B cell (primary cell): ENCODE results near the gene SLC25A21. TPM values are rescaled to one million over a fixed set of nuclear protein-coding genes. Genes with fewer than 3 reads are reported as not detected.

Experiments used
- ATAC-seq: fragments of 200-7000 bp; cut with Tn5 transposase; one replicate; pipeline ENCODE4 v1.10.0; 2021; ENCODE audit warnings: low read depth, mild to moderate bottlenecking, moderate number of reproducible peaks, moderate library complexity
- CTCF ChIA-PET: fragments of 350-600 bp; sonication (Branson Sonifier 250); formaldehyde crosslinking; loops from one replicate; lab custom pipeline; 2021; ENCODE audit warnings: antibody characterized with exemption, inconsistent platforms; lab: Charles Lee
- POLR2A ChIA-PET: fragments of 350-600 bp; sonication (Branson Sonifier 250); formaldehyde crosslinking; loops from one replicate; lab custom pipeline; 2021; ENCODE audit warnings: antibody characterized with exemption; lab: Charles Lee
- DNase-seq: peaks from one replicate; pipeline ENCODE4 v3.0.0; 2013
- H2AFZ ChIP-seq: 2 replicates; pipeline ENCODE4 v1.6.1; 2012; ENCODE audit warnings: mild to moderate bottlenecking, low read depth, low read length; ENCODE audit not compliant: insufficient read depth, poor library complexity, severe bottlenecking
- H3K27ac ChIP-seq, 2 donors: 1 replicate in 1 of 2; 2 replicates in 1 of 2; pipeline ENCODE4 v1.5.1; 2012 to 2013; ENCODE audit warnings: low read length in 2 of 2, mild to moderate bottlenecking in 2 of 2, moderate library complexity in 1 of 2
- H3K27me3 ChIP-seq, 4 experiments: fragments of 200-600 bp in 1 of 4; sonication (generic) in 1 of 4; replicated peaks in 1 of 4; 1 replicate in 2 of 4; 2 replicates in 2 of 4; pipeline versions ENCODE4 v1.6.1 to v1.7.0; 2013 to 2016; ENCODE audit warnings: low read length in 3 of 4, mild to moderate bottlenecking in 2 of 4, mixed read lengths in 1 of 4, moderate library complexity in 1 of 4; ENCODE audit not compliant: insufficient read depth in 4 of 4, control insufficient read depth in 3 of 4; ENCODE audit errors: control extremely low read depth in 1 of 4
- H3K36me3 ChIP-seq, 2 experiments: replicated peaks in 1 of 2; 1 replicate in 1 of 2; 2 replicates in 1 of 2; pipeline versions ENCODE4 v1.6.1 to v1.7.1; 2013; ENCODE audit warnings: low read length in 1 of 2; ENCODE audit not compliant: insufficient read depth in 2 of 2, control insufficient read depth in 1 of 2; ENCODE audit errors: control extremely low read depth in 1 of 2, extremely low read depth in 1 of 2
- H3K4me1 ChIP-seq, 2 donors: fragments of 200-600 bp in 1 of 2; sonication (generic) in 1 of 2; 1 replicate in 1 of 2; 2 replicates in 1 of 2; pipeline versions ENCODE4 v1.5.1 to v1.6.1; 2013 to 2017; ENCODE audit warnings: low read length in 2 of 2; ENCODE audit not compliant: control insufficient read depth in 2 of 2, insufficient read depth in 2 of 2
- H3K4me2 ChIP-seq: replicated peaks from 2 replicates; pipeline ENCODE3; 2012; ENCODE audit warnings: mild to moderate bottlenecking, low read depth, low read length; ENCODE audit not compliant: poor library complexity, severe bottlenecking
- H3K4me3 ChIP-seq, 5 experiments: fragments of 200-600 bp in 1 of 5; sonication (generic) in 1 of 5; 1 replicate in 3 of 5; 2 replicates in 2 of 5; pipeline versions ENCODE4 v1.5.1 to v1.7.0; 2011 to 2016; ENCODE audit warnings: low read length in 4 of 5, mild to moderate bottlenecking in 4 of 5, low read depth in 2 of 5, control low read depth in 1 of 5, moderate library complexity in 1 of 5; ENCODE audit not compliant: insufficient read depth in 1 of 5; ENCODE audit errors: control extremely low read depth in 1 of 5, extremely low read depth in 1 of 5
- H3K79me2 ChIP-seq: fragments of 200-600 bp; sonication (generic); one replicate; pipeline ENCODE4 v1.6.0; 2016; ENCODE audit warnings: low read length; ENCODE audit not compliant: control insufficient read depth, insufficient read depth
- H3K9ac ChIP-seq: fragments of 200-600 bp; sonication (generic); 2 replicates; pipeline ENCODE4 v1.6.1; 2017; ENCODE audit warnings: mild to moderate bottlenecking, low read length, moderate library complexity
- H3K9me3 ChIP-seq, 3 donors: one replicate each; pipeline versions ENCODE4 v1.6.1 to v1.7.1; 2013; ENCODE audit warnings: low read length in 2 of 3; ENCODE audit not compliant: control insufficient read depth in 2 of 3, insufficient read depth in 1 of 3; ENCODE audit errors: control extremely low read depth in 1 of 3
- H4K20me1 ChIP-seq: 2 replicates; pipeline ENCODE4 v1.6.0; 2012; ENCODE audit warnings: mild to moderate bottlenecking, low read length; ENCODE audit not compliant: insufficient read depth, control insufficient read depth, poor library complexity, severe bottlenecking
- H3K27ac Mint-ChIP-seq: one replicate; pipeline ENCODE4 v1.8.0; 2021; ENCODE audit warnings: mixed read lengths
- H3K27me3 Mint-ChIP-seq: one replicate; pipeline ENCODE4 v1.8.0; 2021; ENCODE audit warnings: mixed read lengths
- H3K4me1 Mint-ChIP-seq: one replicate; pipeline ENCODE4 v1.8.0; 2021; ENCODE audit warnings: mixed read lengths
- H3K4me3 Mint-ChIP-seq: one replicate; pipeline ENCODE4 v1.8.0; 2021; ENCODE audit warnings: mixed read lengths
- H3K9me3 Mint-ChIP-seq: one replicate; pipeline ENCODE4 v1.8.0; 2022; ENCODE audit warnings: mixed read lengths; ENCODE audit not compliant: insufficient read depth
- CTCF ChIP-seq: fragments of 200-600 bp; IDR thresholded peaks from one replicate; pipeline ENCODE4 v1.8.0; 2022; ENCODE audit warnings: antibody characterized with exemption, mild to moderate bottlenecking
- EZH2 ChIP-seq: IDR thresholded peaks from 2 replicates; pipeline ENCODE4 v1.6.1; 2012; ENCODE audit warnings: borderline replicate concordance, low read depth, mild to moderate bottlenecking, moderate library complexity, low read length; ENCODE audit not compliant: insufficient read depth, poor library complexity, severe bottlenecking
- WGBS: methylation state at CpG from one replicate; pipeline ENCODE4 v1.1.5; 2013; ENCODE audit warnings: missing lambda C conversion rate; ENCODE audit not compliant: insufficient coverage; 5-methylcytosine and 5-hydroxymethylcytosine counted together
- intact Hi-C: fragments of 100-400 bp; cut with micrococcal nuclease; formaldehyde crosslinking; loops from one replicate; pipeline ENCODE4 v1.10.0; 2022
- polyA plus RNA-seq: library from polyadenylated mRNA; depleted of rRNA; stranded (reverse); fragments of >200 nt; gene quantifications from 2 replicates; pipeline ENCODE4 v1.2.3, GENCODE V29; 2012
- total RNA-seq, 2 donors: library from RNA; stranded (reverse); fragments of 120-200 nt in 1 of 2; gene quantifications; 1 replicate in 1 of 2; 2 replicates in 1 of 2; pipeline versions ENCODE4 v1.2.3 to v1.2.4, GENCODE V29; 2013 to 2022

SLC25A21 gene
- total and polyA plus RNA-seq, 2 donors (not counting 1 experiment from before 2014, with no cell fraction given): not detected

- Histone ChIP-seq H3K9me3 (no peaks in the 10 kb centered on the region), H3K4me2 (no peak overlapping the region), H2AFZ (no peak overlapping the region), H3K36me3 (no peaks in the 10 kb centered on the region), H3K4me3 (no peak overlapping the region), H3K4me1 (no peaks in the 10 kb centered on the region), H3K79me2 (no peaks in the 10 kb centered on the region), H3K9ac (no peak overlapping the region), H4K20me1 (no peaks in the 10 kb centered on the region), H3K27me3 (no peaks in the 10 kb centered on the region), H3K27ac (no peak overlapping the region)
- no peak for TF ChIP-seq CTCF
- TF ChIP-seq EZH2: no peak
- H3K27me3 Mint-ChIP-seq: no peaks in the 10 kb centered on the region
- H3K9me3 Mint-ChIP-seq: no peaks in the 10 kb centered on the region
- CTCF ChIA-PET: no interaction called here
- no CpG with 5 or more reads among the region's 5 CpGs for WGBS
- no peak for ATAC-seq
- no peak for DNase-seq
- intact Hi-C loops: no loop called here
- H3K4me1 Mint-ChIP-seq: no peaks in the 10 kb centered on the region
- POLR2A ChIA-PET: no interaction called here
- no peak overlapping the region for H3K27ac Mint-ChIP-seq
- H3K4me3 Mint-ChIP-seq: no peak overlapping the region
These were observed 326.9 kb downstream of the SLC25A21 start for GRCh38 chr14:36845356-36846012.

GRCh38 chr14:36844443-36845195 lies 327.8 kb downstream of the SLC25A21 start:
- Mint-ChIP-seq H3K4me1 (no peaks in the 10 kb centered on the region), H3K9me3 (no peaks in the 10 kb centered on the region), H3K4me3 (no peak overlapping the region), H3K27me3 (no peaks in the 10 kb centered on the region), H3K27ac (no peak overlapping the region)
- intact Hi-C loops: no loop called here
- H3K79me2 ChIP-seq: no peaks in the 10 kb centered on the region
- no peak for DNase-seq
- no peak overlapping the region for H3K27ac ChIP-seq
- ChIA-PET POLR2A (no interaction called here), CTCF (no interaction called here)
- no peaks in the 10 kb centered on the region for H4K20me1 ChIP-seq
- no peak overlapping the region for H3K4me2 ChIP-seq
- 83% methylated on average over 2 of the region's 6 CpGs for WGBS
- no peaks in the 10 kb centered on the region for H3K36me3 ChIP-seq
- TF ChIP-seq CTCF (no peak), EZH2 (no peak)
- H3K9me3 ChIP-seq: no peaks in the 10 kb centered on the region
- H3K9ac ChIP-seq: no peak overlapping the region
- no peak overlapping the region for H2AFZ ChIP-seq
- no peaks in the 10 kb centered on the region for H3K27me3 ChIP-seq
- no peak for ATAC-seq
- H3K4me1 ChIP-seq: no peaks in the 10 kb centered on the region
- H3K4me3 ChIP-seq: no peak overlapping the region
